Adrenal gland (tissue), 12 donors: Measurements from ENCODE around the gene BMP2K. TPM values are rescaled to one million over a fixed set of nuclear protein-coding genes. Genes with fewer than 3 reads are reported as not detected.

Experiments
- DNase-seq, 7 donors: peaks; one replicate each; pipeline ENCODE4 v3.0.0-alpha.2; 2019 to 2020
- H3K27ac ChIP-seq, 5 donors: fragments of 200-600 bp; sonication (generic) in 4 of 5; 1 replicate in 3 of 5; 2 replicates in 2 of 5; pipeline versions ENCODE4 v1.5.1 to v1.8.0; 2016 to 2020; ENCODE audit warnings: mild to moderate bottlenecking in 1 of 5
- H3K27me3 ChIP-seq: fragments of 200-600 bp; 2 replicates; pipeline ENCODE4 v1.8.0; 2021
- H3K36me3 ChIP-seq, 2 donors: fragments of 200-600 bp; replicated peaks in 1 of 2; 1 replicate in 1 of 2; 2 replicates in 1 of 2; pipeline versions ENCODE4 v1.5.1 to v1.8.0; 2018 to 2022
- H3K4me1 ChIP-seq, 2 donors: fragments of 200-600 bp; replicated peaks in 1 of 2; 1 replicate in 1 of 2; 2 replicates in 1 of 2; pipeline versions ENCODE4 v1.5.1 to v1.8.0; 2018 to 2021
- H3K4me3 ChIP-seq, 4 donors: fragments of 200-600 bp; sonication (generic) in 3 of 4; one replicate each; pipeline ENCODE4 v1.5.1; 2016 to 2018
- H3K9me3 ChIP-seq, 3 donors: fragments of 200-600 bp; sonication (generic) in 1 of 3; replicated peaks in 1 of 3; 1 replicate in 2 of 3; 2 replicates in 1 of 3; pipeline versions ENCODE4 v1.5.1 to v1.8.0; 2016 to 2021
- CTCF ChIP-seq, 6 experiments: fragments of 450-650 bp in 4 of 6; fragments of 200-600 bp in 2 of 6; sonication (generic) in 1 of 6; IDR thresholded peaks; 1 replicate in 5 of 6; 2 replicates in 1 of 6; pipeline versions ENCODE4 v1.5.1 to v1.8.0; 2016 to 2021; ENCODE audit warnings: antibody characterized with exemption in 6 of 6, mild to moderate bottlenecking in 2 of 6, moderate library complexity in 1 of 6
- POLR2A ChIP-seq, 2 donors: fragments of 450-650 bp; IDR thresholded peaks; one replicate each; pipeline ENCODE4 v1.6.1; 2017; ENCODE audit warnings: antibody characterized with exemption in 2 of 2, mild to moderate bottlenecking in 2 of 2, moderate library complexity in 1 of 2
- WGBS, 4 donors: extraction: QIAGEN DNeasy Blood & Tissue Kit in 2 of 4; methylation state at CpG; one replicate each; pipeline versions ENCODE4 v1.1.5 to v1.1.7; 2013 to 2017; 5-methylcytosine and 5-hydroxymethylcytosine counted together
- intact Hi-C, 2 donors: fragments of 100-400 bp; cut with DNase I; formaldehyde crosslinking; loops; one replicate each; pipeline versions ENCODE4 v1.14.1 to v1.15.0; 2022 to 2023
- polyA plus RNA-seq, 3 donors: library from polyadenylated mRNA; stranded (reverse); fragments of 200-250 nt in 2 of 3; fragments of 350-450 nt in 1 of 3; fragmentation: Illumina TruSeq in 1 of 3; extraction: RNeasy Lipid Tissue Mini Kit (QIAGEN cat#74804) in 1 of 3; gene quantifications; one replicate each; pipeline ENCODE4 v1.2.3, GENCODE V29; 2013 to 2014
- total RNA-seq, 9 donors: library from RNA; depleted of rRNA in 4 of 9; stranded (reverse); fragments of >200 nt in 4 of 9; fragments of 120-200 nt in 1 of 9; fragmentation: NEBNext Ultra II Directional in 1 of 9; extraction: Animal tissue kit (Norgen Biotek cat#: 25700) in 1 of 9; gene quantifications; one replicate each; pipeline versions ENCODE4 v1.1.0 to v1.2.4, GENCODE V29; 2013 to 2023
- donor health status: healthy with polysubstance abuse.
- donor health status: Bipolar disorder and iron deficiency.
- donor health status: DM: yes; HTN: yes; CAD: no.
- donor health status: DM: no; HTN: no; CAD: no.
- donor health status: DM: no; HTN: no; CAD: no.
- donor health status: DM: yes; HTN: yes; CAD: no.

Gene BMP2K
- total and polyA plus RNA-seq, 12 donors, result 8.7 to 73.2 (median 35.8) TPM

GRCh38 chr4:78923464-78924312 lies 147.5 kb downstream of the BMP2K start:
- intact Hi-C loops, result no loop called here
- Histone ChIP-seq H3K27me3 (no peaks in the 10 kb centered on the region), H3K27ac (no peak overlapping the region), H3K36me3 (no peaks in the 10 kb centered on the region), H3K4me3 (peak overlapping the region in 1 of 4 donors; percentile 29), H3K9me3 (no peaks in the 10 kb centered on the region), H3K4me1 (no peaks in the 10 kb centered on the region)
- WGBS, 4 donors, result 55 to 64% (median 58%) methylated on average over 4 of the region's 4 CpGs
- TF ChIP-seq POLR2A (IDR thresholded peaks at IDR 0.05), result no peak
- peak in 1 of 6 experiments; percentile 3 for TF ChIP-seq CTCF (IDR thresholded peaks at IDR 0.05)
- no peak for DNase-seq

DNA sequence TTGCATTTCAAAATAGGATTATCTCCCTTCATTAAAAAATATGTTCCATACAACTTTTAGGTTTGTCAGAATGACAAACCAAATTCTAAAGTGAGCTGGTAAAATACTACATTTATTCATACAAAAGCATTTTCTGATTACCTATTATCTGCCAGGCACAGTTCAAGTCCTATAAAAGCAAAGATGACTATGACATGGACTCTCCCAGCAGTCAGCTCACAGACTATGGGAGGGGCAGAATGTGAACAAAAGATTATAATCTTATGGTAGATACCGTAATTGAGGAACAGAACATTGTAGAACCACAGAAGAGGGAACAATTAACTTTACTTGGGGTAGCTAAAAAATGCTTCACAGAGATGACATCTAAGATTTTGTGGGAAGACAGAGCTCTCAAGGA lies 150.7 kb downstream of the BMP2K start:
- TF ChIP-seq POLR2A (IDR thresholded peaks at IDR 0.05) (no peak), CTCF (IDR thresholded peaks at IDR 0.05) (no peak)
- DNase-seq, result no peak
- 64 to 83% (median 76%) methylated on average over 1 of the region's 1 CpG for WGBS, 4 donors
- no peak overlapping the region for H3K4me3 ChIP-seq
- H3K4me1 ChIP-seq, result no peaks in the 10 kb centered on the region
- no peaks in the 10 kb centered on the region for H3K36me3 ChIP-seq
- H3K9me3 ChIP-seq, result no peaks in the 10 kb centered on the region
- H3K27me3 ChIP-seq, result no peaks in the 10 kb centered on the region
- H3K27ac ChIP-seq, result no peak overlapping the region
- intact Hi-C loops, result no loop called here

DNA sequence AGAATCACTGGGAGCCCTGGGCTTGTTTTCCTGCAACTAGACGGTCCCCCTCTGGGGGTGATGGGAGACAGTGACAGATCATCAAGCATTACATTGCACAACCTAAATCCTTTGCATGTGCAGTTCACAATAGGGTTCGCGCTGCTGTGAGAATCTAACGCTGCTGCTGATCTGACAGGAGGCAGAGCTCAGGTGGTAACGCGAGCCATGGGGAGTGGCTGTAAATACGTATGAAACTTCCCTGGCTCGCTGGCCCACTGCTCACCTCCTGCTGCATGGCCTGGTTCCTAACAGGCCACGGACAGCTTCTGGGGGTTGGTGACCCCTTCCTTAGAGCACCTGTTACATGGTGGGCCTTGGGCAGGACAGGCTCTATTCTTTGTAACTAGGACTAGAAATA lies 152.7 kb downstream of the BMP2K start:
- Histone ChIP-seq H3K27ac (no peak overlapping the region), H3K4me1 (no peaks in the 10 kb centered on the region), H3K9me3 (no peaks in the 10 kb centered on the region), H3K27me3 (no peaks in the 10 kb centered on the region), H3K36me3 (no peaks in the 10 kb centered on the region), H3K4me3 (no peak overlapping the region)
- no peak for DNase-seq
- intact Hi-C loops, result no loop called here
- 95 to 97% (median 95%) methylated on average over 8 to 9 of the region's 9 CpGs for WGBS, 4 donors
- TF ChIP-seq POLR2A (IDR thresholded peaks at IDR 0.05) (no peak), CTCF (IDR thresholded peaks at IDR 0.05) (no peak)

DNA sequence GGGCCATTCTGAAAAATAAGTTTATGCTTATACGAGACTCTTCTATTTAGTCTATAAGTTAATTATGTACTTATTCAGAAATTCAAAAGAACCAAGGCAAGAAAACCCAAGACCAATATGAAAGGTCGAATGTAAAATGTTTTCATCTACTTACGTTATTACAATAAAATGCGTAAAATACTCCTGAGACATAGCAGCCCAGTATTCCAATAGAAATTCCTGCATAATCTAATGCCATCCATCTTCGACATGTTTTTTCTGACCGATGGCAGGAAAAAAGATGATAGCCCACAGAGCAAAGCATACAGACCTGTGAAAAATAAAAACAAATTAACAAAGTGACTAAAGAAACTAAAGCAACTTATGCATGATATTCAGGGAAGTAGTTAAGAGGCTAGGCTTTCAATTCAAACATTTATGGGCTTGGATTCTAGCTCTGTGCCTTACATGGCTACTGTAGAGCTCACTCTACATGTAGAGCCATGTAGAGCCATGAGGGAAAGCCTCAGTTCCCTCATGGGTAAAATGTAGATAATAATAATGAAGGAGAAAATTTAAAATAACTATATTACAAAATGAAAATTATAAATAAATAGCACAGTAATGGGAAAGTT lies 154.0 kb downstream of the BMP2K start:
- no peaks in the 10 kb centered on the region for H3K27me3 ChIP-seq
- no peak for TF ChIP-seq POLR2A (IDR thresholded peaks at IDR 0.05)
- TF ChIP-seq CTCF (IDR thresholded peaks at IDR 0.05), result no peak
- no peak for DNase-seq
- 93 to 97% (median 95%) methylated on average over 6 of the region's 6 CpGs for WGBS, 4 donors
- no peak overlapping the region for H3K27ac ChIP-seq
- no peaks in the 10 kb centered on the region for H3K9me3 ChIP-seq
- no peaks in the 10 kb centered on the region for H3K36me3 ChIP-seq
- H3K4me3 ChIP-seq, result no peak overlapping the region
- intact Hi-C loops, result no loop called here
- no peaks in the 10 kb centered on the region for H3K4me1 ChIP-seq
